Stimulated activated CD4-positive, alpha-beta T cell treated with anti-CD3 and anti-CD28 coated beads, Interleukin-1b, Interleukin-23, amount 100 ng/mL, for 4 hours (primary cell): ENCODE data around the gene SLX9.

ENCODE experiments used
- DNase-seq, 2 donors: peaks; one replicate each; pipeline ENCODE4 v3.0.0-alpha.2; 2020; ENCODE audit warnings: low read depth in 2 of 2

SLX9 gene

GRCh38 chr21:45001134-45002095 is 61.6 kb downstream of the SLX9 start:
- no peak for DNase-seq

GRCh38 chr21:45002381-45003204 is 62.8 kb downstream of the SLX9 start:
- DNase-seq, result no peak

DNA sequence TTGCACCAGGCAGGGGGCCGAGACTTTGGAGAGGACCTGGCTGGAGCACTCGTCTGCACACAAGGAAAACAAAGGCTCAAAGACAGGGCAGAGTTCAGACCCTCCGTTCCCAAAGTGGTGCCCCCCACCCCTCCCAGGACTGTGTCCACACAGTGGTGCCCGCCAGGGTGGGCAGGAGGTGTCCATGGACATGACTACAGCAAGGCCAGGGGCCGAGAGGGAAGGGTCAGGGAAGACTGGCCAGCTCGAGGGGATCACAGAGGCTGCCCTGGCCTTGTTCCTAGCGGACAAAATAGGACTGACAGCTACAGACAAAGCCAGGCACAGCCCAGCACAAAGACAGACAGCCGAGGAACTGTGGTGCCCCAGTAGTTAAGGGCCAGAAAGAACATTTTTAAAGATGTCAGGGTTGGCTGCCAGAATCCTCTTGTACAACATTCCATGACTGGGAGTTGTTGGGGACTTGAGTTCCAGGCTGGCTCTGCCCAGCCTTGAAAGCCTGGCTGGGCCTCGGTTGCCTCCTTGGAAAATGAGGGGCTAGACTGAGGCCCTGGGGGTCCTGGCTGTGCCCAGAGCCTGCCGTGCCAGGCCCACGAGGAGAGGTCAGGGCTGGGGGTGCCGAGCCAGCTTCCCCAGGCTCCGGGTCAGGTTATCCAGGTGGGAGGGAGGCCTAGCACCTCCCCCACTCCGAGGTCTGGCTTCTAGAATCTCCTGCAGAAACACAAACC is 63.7 kb downstream of the SLX9 start:
- DNase-seq, result no peak

DNA sequence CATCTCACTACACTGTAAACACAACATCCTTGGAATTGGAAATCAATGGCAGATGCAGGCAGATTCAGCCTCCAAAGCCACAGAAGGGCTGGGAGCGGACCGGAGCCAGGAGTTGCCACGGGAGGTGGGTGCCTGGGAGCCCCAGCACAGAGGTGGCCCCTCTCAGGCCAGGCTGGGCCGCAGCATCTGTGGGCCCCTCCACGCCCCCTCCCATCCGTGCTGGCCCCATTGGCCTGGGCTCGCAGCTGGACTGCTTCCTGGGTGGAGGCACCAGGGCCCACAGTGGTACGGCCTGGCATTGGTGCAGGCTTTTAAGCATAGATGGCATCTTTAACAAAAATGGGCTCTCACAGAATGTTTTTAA is 64.2 kb downstream of the SLX9 start:
- no peak for DNase-seq

DNA sequence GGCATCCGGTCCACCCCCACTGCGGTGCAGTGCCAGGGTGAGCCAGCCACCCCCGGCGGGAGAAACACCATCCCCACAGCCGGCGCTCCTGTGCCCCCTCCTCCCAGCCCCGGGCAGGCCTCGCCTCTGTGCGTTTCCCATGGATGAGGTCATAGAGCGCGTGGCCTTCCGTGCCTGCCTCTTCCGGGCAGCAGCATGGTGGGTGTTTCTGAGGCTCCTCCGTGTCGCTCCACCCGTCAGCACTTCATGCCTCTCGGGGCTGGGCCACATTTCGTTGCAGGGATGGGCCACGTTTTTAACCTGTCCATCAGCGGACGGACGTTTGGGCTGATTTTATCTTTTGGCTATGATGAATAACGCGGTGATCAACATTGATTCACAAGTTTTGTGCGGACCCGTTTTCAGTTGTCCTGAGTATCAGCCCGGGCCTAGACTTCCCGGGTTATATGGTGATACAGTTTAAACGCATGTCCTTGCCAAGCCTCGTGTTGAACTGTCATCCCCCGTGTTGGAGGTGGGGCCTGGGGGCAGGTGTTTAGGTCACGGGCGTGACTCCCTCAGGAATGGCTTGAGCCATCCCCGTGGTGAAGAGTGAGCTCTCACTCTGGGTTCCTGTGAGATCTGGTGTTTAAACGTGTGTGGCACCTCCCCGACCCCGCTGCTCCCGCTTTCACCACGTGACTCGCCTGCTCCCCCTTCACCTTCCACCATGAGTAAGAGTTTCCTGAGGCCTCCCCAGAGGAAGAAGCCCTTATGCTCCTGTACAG is 64.8 kb downstream of the SLX9 start:
- DNase-seq, result no peak

DNA sequence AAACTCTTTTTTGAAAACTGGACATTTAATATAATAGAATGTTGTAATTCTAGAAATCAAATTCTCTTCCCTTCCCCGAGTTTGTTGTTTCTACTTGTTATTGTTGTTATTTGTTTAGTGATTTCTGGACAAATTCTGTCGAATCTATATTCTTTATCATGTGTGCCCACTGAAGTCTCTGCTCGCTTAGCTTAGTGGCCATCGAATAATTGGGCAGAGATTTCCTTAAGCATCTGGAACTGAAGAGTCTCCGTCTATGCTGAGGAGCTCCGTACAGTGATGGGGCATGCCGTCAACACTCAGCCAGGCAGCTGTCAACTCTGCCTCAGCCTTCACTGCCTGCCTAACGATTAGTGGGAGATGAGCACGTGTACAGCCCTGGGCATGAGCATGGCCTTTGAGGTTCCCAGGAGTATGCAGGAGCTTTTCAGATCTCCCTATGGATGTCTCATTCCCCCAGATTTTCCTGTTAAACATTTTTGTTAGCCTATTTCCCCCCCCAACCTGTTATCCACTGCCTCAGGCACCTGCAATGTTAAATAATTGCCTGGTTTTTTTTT is 66.8 kb downstream of the SLX9 start:
- no peak for DNase-seq

GRCh38 chr21:45009616-45010015 is 69.8 kb downstream of the SLX9 start:
- no peak for DNase-seq

GRCh38 chr21:45010096-45010495 is 70.3 kb downstream of the SLX9 start:
- no peak for DNase-seq

DNA sequence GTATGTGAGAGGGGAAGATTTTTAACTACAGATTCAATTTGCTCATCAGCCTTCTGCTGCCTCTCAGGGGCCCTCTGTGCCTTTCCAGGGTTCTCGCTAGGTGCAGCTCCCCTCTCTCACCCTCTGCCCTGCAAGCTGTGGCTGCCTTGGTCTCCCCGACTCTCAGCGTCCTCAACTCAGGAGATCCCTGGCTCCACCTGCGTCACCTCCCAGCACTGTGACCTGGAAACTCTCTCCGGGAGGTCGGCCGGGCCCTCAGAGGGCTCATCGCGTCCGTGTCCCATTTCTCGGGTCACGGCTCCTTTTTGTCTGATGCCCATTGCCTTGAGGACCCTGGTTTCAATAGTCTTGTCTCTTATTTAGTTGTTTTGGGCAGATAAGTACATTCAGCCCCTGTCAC is 71.0 kb downstream of the SLX9 start:
- DNase-seq, result no peak

DNA sequence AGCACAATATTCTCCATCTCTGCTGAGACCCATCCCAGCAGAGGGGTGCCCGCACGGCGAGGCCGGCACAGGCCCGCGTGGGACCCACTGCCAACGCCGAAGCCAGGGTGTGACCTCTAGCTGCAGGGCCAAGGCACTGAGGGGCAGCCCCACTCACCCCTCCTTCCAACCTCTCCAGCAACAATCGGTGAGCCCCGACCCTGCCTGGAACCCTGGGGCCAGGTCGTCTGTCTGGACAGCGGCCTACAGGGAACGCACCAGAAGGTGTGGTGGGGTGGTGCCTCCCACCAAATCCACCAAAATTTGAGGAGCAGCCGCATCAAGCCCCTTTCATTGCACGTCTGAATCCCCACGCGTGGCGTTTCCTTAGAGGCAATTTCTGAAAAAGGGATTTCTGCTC is 71.6 kb downstream of the SLX9 start:
- DNase-seq, result no peak

GRCh38 chr21:45011911-45012661 is 72.3 kb downstream of the SLX9 start:
- DNase-seq, result no peak

DNA sequence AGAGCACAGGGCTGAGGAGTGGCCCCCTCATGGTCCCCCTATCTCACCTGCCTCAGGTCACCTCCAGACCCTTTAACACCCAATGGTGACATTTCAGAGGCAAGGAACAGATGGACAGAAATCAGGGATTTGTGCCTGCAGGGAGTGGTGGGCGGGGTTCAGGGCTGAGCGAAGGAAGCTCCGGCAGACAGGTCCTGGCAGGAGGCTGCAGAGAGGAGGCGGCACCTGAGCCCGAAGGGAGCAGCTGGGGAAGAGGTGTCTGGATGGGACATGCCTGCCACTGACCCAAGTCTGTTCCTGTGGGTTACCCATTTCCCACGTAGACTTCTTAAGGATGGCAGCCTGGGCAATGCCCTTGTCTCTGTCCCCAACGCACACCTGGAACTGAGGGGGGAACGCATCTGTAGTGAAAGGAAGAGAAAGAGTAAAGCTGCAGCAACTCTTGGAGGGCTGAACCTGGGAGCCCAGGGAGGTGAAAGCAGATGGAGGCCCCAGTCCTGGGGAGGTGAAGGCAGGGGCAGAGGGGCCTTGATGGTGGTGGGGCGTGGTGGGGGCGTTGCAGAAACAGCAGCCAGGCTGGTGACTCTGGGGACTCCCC is 72.9 kb downstream of the SLX9 start:
- DNase-seq, result no peak

- DNase-seq, result no peak
Measured at GRCh38 chr21:45013260-45013841, 73.5 kb downstream of the SLX9 start.

DNA sequence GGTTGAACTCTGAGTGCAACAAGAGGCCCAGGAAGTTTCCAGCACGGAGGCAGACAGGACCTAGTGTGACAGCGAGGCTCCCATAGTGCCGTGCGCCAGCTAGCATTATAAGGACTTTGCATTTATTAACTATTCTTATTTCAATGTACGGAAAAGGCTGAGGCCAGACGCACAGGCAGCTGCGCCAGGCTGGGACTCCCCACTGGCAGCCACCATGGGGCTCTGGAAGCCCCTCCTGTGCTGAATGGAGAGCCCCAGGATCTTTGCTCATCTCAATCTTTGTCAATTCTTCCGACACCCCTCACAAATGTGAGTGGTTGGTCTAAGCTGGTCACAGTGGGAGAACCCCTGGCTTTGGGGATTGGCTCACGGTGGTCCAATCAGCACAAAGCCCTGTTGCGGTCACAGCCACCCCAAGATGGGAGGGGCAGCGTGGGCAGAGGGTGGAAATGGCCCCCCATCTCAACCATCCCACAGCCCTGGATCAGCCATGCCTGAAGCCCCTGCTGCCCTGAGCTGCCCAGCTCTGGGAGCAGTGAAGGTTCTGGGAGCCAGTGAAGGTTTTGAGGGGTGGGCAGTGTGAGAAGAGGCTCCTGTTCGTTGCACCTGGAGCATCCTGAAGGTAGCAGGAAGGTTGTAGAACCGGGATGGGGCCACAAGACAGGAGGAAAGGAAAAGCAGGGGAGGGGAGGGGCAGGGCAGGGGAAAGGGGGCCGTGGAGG is 75.1 kb downstream of the SLX9 start:
- no peak for DNase-seq

- no peak for DNase-seq
Measured at GRCh38 chr21:45015469-45015860, 75.6 kb downstream of the SLX9 start.

DNA sequence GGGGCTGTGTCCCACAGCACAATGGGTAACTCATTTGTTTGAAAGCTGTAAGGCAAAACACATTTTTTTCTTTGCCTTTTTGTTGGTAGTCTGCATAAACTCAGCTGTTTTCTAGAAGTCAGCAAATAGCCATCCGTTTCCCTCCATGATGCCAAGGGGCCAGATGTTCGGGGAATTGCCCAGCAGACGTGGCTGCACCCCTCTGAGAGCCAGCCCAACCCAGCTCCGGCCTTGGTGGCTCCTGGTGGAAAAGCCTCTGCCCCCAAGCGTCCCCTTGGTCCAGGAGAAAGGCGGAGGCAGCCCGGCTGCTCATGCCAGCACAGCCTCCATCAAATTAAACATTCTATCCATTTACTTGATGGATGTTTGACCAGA is 76.2 kb downstream of the SLX9 start:
- DNase-seq, result no peak

GRCh38 chr21:45016406-45017038 is 76.7 kb downstream of the SLX9 start:
- no peak for DNase-seq
